GM23338 (cell line): ENCODE results near the gene BBS10.

ENCODE experiments used
- CTCF ChIP-seq, 2 experiments: fragments of 200-600 bp in 1 of 2; sonication (generic) in 1 of 2; conservative IDR thresholded peaks; 2 replicates each; pipeline versions ENCODE4 v1.5.1 to v1.6.1; 2016 to 2017; ENCODE audit warnings: antibody characterized with exemption in 2 of 2, low read depth in 2 of 2, mild to moderate bottlenecking in 2 of 2, moderate library complexity in 1 of 2
- EZH2 ChIP-seq: fragments of 200-600 bp; sonication (generic); IDR thresholded peaks from one replicate; pipeline ENCODE4 v1.8.0; 2017; ENCODE audit warnings: antibody characterized with exemption, mild to moderate bottlenecking, low read depth; ENCODE audit not compliant: unreplicated experiment
- POLR2AphosphoS5 ChIP-seq: IDR thresholded peaks from 2 replicates; pipeline ENCODE4 v1.6.1; 2016; ENCODE audit warnings: antibody characterized with exemption, low read depth
- REST ChIP-seq: IDR thresholded peaks from one replicate; pipeline ENCODE4 v1.6.1; 2018; ENCODE audit warnings: antibody characterized with exemption; ENCODE audit not compliant: unreplicated experiment

- TF ChIP-seq EZH2: no peak
- no peak for TF ChIP-seq CTCF (conservative IDR thresholded peaks at IDR 0.05; ENCODE audit: low read depth in 2 of 2)
- TF ChIP-seq REST: no peak
- TF ChIP-seq POLR2AphosphoS5: no peak
Measured at GRCh38 chr12:76313299-76313698, 34.9 kb downstream of the BBS10 start.
